Neural progenitor cell (in vitro differentiated cells): ENCODE measurements around the gene SCP2.

Experiments used
- EZH2 ChIP-seq: fragments of 200-600 bp; sonication (generic); IDR thresholded peaks from 2 replicates; pipeline ENCODE4 v1.6.1; 2017; ENCODE audit warnings: antibody characterized with exemption, mild to moderate bottlenecking, moderate library complexity
- TF ChIP-seq, protein P1 (sequence below): fragments of 200-600 bp; sonication (generic); IDR thresholded peaks from 2 replicates; pipeline ENCODE4 v1.5.1; 2017; ENCODE audit warnings: antibody characterized with exemption, mild to moderate bottlenecking

GRCh38 chr1:52943876-52944416 lies 16.9 kb downstream of the SCP2 start:
- TF ChIP-seq, protein P1, sequence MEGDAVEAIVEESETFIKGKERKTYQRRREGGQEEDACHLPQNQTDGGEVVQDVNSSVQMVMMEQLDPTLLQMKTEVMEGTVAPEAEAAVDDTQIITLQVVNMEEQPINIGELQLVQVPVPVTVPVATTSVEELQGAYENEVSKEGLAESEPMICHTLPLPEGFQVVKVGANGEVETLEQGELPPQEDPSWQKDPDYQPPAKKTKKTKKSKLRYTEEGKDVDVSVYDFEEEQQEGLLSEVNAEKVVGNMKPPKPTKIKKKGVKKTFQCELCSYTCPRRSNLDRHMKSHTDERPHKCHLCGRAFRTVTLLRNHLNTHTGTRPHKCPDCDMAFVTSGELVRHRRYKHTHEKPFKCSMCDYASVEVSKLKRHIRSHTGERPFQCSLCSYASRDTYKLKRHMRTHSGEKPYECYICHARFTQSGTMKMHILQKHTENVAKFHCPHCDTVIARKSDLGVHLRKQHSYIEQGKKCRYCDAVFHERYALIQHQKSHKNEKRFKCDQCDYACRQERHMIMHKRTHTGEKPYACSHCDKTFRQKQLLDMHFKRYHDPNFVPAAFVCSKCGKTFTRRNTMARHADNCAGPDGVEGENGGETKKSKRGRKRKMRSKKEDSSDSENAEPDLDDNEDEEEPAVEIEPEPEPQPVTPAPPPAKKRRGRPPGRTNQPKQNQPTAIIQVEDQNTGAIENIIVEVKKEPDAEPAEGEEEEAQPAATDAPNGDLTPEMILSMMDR, result no peak
- no peak for TF ChIP-seq EZH2
